CD4-positive, alpha-beta T cell treated with Interleukin-4 for 4 hours (primary cell): ENCODE results near the gene TRIM66.

Experiments
- DNase-seq: peaks from one replicate; pipeline ENCODE4 v3.0.0-alpha.2; 2020

Gene TRIM66

DNA sequence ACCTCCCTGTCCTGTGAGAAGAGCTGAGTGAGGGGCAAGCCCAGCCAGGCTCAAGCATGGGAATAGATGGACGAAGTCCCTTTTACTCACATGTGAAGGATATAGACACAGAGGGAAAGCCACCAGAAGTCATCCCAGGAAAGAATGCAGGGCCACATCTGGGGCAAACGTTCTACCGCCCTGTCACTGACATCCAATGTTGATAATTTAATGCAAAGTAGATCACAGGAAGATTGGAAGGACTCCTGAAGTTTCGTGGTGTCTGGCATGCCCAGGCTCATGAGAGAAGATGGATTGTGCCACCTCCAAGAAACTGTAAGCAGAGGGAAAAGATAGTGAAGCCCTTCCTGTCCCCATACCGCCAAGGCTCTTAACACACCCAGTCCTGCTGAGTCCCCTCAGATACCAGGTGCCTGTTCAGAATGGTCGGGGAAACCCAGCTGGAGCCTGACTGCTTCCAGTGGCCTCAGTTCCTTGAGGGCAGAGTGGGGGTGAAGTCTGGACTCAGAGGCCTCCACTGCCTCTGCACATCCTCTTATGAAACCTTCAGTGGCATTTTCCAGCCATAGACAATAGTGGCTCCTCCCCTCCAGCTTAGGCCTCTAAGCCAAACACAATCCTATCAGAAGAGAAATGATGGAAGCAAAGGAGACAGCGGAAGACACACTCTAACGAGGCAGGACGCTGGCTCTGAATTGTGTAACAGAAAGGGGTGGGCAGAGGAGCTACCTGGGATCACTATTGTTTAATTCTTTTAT, 80.9 kb downstream of the TRIM66 start:
- DNase-seq = no peak

GRCh38 chr11:8598506-8598905, 84.0 kb downstream of the TRIM66 start:
- DNase-seq = no peak

DNA sequence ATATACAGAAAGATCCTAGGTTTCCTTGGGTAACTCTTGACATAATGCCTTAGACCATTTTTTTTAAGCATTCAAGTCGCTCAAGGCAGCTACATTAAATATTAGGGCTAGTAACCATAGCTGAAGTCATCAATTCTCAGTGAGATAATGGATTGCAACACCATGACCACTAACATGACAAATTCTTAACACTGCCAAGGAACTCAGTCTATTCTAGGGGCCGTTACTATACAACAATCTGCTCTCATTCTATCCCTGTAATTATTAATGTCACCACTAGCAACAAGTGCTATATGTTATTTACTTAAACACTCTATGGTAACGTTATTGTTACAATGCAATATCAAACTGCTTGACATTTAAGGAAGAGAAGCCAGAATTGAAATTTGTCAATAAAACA, 85.3 kb downstream of the TRIM66 start:
- no peak for DNase-seq

GRCh38 chr11:8596504-8597046, 85.9 kb downstream of the TRIM66 start:
- DNase-seq = no peak

DNA sequence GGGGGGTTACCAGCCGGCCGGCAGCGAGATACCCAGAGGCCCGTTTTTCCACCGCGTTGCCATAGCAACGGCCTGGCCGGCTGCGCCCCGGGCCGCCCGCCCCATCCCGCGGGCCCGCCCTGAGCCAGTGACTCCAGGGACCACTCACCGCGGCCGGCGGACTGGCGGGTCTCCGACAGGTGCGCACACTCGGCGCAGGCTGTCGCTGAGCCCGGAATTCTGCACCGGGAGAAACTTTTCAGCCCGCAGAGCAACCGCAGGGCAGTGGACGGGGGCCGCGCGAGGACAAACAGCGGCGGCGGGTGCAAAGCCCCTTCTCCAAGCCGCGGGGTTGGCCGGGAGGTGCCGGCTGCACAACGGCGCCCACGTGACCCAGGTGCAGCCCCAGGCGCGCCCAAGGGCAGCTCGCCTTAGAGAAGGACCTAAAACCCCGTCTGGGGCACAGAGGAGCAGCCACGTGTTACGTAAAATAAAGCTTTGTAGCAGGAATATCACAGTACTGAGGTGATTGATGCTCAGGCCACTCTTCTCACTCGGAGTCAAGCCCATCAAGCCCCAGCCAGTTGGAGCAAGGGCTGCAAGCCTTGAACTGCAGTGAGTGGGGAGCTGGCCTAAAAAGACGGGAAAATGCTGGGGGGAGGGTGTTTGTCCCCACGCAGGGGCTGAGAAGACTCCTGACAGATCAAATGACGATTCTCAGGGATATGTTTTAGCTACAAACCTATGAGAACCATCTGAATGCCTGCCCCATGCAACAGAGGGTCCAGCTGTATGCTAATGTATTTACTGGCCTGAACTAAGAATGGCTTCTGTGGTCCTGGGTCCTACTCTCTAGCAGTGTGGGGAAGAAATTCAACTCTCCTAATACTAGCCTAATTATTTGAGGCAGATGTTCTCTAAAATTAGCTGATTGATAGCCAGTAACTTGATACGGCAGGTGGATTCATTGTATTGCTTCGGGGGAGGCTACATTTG, 88.2 kb downstream of the TRIM66 start, which contains the start of gene STK33:
Gene STK33 (minus strand): TSS at position 294 of the 975 bp plus-strand sequence. CDS start 119,323 bp downstream, outside the sequence.
- no peak for DNase-seq

GRCh38 chr11:8593455-8593854, 89.0 kb downstream of the TRIM66 start:
- DNase-seq = no peak

- no peak for DNase-seq
Measured at GRCh38 chr11:8587915-8588314, 94.5 kb downstream of the TRIM66 start.

DNA sequence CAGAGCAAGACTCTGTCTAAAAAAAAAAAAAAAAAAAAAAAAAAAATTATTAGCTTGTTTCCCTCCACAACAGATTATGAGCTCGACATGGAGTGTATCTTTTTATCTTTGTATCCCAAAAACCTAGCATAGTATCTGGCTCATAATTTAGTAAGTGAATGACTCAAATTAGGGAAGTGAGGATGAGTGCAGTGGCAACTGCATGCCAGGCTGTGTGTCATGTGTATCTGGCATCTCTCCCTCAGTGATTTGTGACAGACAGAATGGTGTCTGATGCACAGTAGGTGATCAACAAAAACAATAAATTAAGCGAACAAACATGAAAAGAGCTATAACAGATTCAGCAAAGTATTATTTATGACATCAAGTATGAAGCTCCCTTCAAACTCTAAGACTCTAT, 95.7 kb downstream of the TRIM66 start:
- DNase-seq = no peak

GRCh38 chr11:8586184-8586583, 96.3 kb downstream of the TRIM66 start:
- DNase-seq = no peak

DNA sequence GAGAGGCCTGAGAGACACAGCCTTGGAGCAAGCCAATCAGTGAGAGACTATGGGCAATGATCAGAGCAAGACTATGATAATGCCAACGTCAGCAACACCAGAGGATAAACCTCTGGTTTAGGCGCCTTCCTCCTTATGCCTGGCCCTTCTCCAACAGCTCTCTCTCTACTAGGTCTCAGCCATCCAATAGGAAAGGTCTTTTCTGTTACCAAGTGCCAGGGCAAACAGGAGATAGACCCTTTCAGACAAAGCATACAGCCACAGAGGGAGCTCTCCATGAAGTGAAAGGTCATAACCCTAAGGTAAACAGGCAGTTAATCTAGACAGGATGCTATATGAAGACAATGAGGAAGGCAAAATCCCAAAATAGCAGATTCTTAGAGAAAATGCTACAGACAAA, 98.0 kb downstream of the TRIM66 start:
- DNase-seq = no peak

GRCh38 chr11:8584082-8584481, 98.4 kb downstream of the TRIM66 start:
- DNase-seq = no peak

DNA sequence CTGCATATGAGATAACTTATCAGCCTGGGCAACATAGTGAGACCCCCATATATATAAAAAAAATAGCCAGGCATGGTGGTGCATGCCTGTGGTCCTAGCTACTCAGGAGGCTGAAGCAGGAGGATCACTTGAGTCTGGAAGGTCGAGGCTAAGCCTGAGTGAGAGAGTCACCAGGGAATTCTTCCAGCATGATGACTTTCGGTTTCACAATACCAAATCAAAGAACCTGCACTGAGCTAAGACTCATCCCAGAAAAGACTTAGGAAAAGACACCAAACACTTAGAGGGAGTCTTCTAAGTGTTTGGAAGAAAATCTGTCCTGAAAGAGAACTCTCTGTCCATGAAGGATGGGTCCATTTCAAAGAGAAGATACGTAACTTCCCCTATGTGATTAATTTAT, 101.2 kb downstream of the TRIM66 start:
- no peak for DNase-seq

- DNase-seq = no peak
Measured at GRCh38 chr11:8577791-8578581, 104.5 kb downstream of the TRIM66 start.

DNA sequence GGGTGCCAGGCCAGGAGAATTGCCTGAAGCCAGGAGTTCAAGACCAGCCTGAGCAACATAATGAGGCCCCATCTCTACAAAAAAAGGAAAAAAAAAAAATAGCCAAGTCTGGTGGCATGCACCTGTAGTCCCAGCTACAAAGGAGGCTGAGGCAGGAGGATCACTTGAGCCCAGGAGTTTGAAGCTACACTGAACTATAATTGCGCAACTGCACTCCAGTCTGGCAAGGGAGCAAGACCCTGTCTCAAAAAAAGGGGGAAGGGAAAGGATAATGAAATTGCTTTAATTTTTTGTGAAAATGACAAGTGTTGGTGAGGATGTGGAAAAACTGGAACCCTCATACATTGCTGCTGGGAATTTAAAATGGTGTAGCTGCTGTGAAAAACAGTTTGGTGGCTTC, 107.7 kb downstream of the TRIM66 start:
- DNase-seq = no peak

DNA sequence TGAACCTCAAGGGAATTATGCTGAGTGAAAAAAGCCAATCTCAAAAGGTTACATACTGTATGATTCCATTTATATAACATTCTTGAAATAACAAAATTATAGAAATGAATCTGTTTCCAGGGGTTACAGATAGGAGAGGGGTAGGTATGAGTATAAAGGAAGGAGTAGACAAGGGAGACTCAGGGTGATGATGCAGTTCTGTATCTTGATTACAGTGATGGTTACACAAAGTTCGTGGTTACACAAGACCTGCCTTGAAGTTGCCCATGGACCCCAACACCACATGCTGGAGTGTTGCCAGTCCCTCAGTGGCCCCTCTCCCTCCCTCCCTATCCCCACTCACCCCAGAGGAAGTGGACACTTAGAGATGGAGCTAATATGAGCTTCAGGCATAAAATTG, 108.7 kb downstream of the TRIM66 start:
- DNase-seq = no peak

DNA sequence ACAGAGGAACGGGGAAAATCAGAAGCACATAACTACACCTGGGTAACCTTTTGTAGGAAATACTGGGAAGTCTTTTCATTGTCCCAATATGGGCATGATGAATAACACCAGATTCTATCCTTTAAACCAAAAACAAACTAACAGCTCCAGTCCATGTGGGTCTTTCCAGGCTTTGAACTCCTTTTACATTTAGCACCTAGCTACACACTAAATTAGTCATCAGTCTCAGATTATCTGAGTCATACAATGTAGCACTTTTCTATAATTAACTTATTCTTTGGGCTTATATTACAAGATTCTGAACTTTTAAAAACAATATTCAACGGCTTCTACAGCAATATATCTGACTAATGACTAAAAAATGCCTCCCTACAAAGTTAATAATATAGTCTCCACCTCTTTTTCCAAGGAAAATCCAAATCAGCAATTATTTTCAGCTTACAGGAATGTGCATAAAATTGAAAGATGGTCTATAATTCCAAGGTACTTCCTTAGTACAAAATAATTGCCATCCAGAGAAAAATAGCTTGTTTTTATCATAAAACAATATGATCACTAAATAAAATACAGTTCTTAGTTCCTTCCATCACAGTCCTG, 114.8 kb downstream of the TRIM66 start:
- DNase-seq = no peak

DNA sequence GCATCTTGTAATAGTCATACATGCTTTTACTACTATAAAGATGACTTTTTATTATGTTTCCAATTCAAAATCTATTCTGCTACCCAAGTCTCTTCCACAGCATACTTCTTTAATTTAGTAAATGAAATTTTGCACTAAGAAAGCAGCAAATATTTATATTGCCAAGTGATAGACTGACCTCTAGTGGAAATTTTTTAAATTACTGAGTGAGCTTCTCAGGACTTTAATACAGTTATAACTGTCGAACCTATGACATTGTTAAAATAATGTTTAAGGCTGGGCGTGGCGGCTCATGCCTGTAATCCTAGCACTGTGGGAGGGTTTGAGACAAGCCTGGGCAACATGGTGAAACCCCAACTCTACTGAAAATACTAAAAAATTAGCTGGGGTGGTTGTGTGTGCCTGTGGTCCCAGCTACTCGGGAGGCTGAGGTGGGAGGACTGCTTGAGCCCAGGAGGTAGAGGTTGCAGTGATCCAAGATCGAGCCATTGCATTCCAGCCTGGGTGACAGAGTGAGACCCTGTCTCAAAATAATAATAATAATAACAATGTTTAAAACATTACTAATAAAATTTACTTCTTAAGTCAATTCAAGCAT, 115.8 kb downstream of the TRIM66 start:
- DNase-seq = peak; percentile 50

- DNase-seq = no peak
Measured at GRCh38 chr11:8564526-8564925, 117.9 kb downstream of the TRIM66 start.
